Epithelial cell of umbilical artery (primary cell): Measurements from ENCODE around the gene PROP1. TPM values are rescaled to one million over a fixed set of nuclear protein-coding genes. Genes with fewer than 3 reads are reported as not detected.

Experiments used
- total RNA-seq: library from RNA; depleted of rRNA; stranded (reverse); fragments of >200 nt; gene quantifications from 2 replicates; pipeline ENCODE4 v1.2.3, GENCODE V29; 2014

PROP1 gene
- not detected in 2 replicates for total RNA-seq

GRCh38 chr5:177995691-177996595 lies at the start of gene PROP1:
PROP1 (minus strand) TSS chr5:177996242; CDS start chr5:177995933, 309 bp downstream.

Other genes with a start within 250 kb of the PROP1 start
- not detected in 2 replicates for gene FAM153A, start 213.3 kb downstream of the PROP1 start, total RNA-seq
- gene N4BP3, start 117.3 kb upstream of the PROP1 start, total RNA-seq: 28.1 and 30.2 TPM in 2 replicates
- gene RMND5B, start 134.8 kb upstream of the PROP1 start, total RNA-seq: 27.3 and 50.9 TPM in 2 replicates
- gene NHP2, start 157.6 kb upstream of the PROP1 start, total RNA-seq: 294 and 312 TPM in 2 replicates
- gene GMCL2, start 191.1 kb upstream of the PROP1 start, total RNA-seq: not detected in 2 replicates
- gene HNRNPAB, start 208.3 kb upstream of the PROP1 start, total RNA-seq: 82.5 and 116 TPM in 2 replicates
- 24.3 and 27.6 TPM in 2 replicates for gene PHYKPL, start 236.6 kb upstream of the PROP1 start, total RNA-seq